Astrocyte of the spinal cord (primary cell): ENCODE data around the gene KRT75.
A peak's percentile ranks its signal among the peaks of the same experiment; 100 is the strongest.
"Not testable (repeated sequence)": the region's sequence is repeated elsewhere in the genome, so short reads cannot be mapped to it uniquely, and the experiment has no call there.

Experiments
- DNase-seq: peaks from one replicate; pipeline ENCODE4 v3.0.0; 2011; ENCODE audit warnings: low read depth, low spot score
- H3K4me3 ChIP-seq: 2 replicates; pipeline ENCODE4 v1.5.1; 2011; ENCODE audit warnings: low read depth, mild to moderate bottlenecking, low read length, moderate library complexity
- in situ Hi-C: cut with HindIII; loops from 2 replicates; pipeline ENCODE4 v1.10.0; 2017; ENCODE audit warnings: low sequenced_read_pairs
- TF ChIP-seq, protein P1 (sequence below): IDR thresholded peaks from 2 replicates; pipeline ENCODE4 v1.5.1; 2012; ENCODE audit warnings: low read depth, mild to moderate bottlenecking, low read length, inconsistent platforms

KRT75 gene

DNA sequence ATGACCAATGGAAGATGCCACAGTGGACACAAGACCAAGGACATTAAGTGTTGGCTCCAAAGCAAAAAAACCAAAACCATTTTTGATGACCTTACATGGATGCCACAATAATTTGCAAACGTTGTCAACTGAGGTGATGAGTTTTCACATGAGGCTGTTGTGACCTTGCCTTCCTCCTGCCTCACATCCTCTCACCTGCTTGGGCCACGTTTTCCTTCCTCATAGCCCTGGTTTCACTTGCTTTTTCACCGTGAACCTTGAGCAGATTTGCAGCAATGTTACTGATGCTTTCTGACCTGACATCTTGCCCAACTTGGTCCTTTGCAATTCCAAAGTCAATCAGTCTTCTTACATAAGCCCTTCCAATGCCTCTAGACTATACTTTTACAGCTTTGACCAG lies 14.1 kb upstream of the KRT75 start:
- H3K4me3 ChIP-seq, result no peak overlapping the region
- DNase-seq, result no peak
- TF ChIP-seq, protein P1, sequence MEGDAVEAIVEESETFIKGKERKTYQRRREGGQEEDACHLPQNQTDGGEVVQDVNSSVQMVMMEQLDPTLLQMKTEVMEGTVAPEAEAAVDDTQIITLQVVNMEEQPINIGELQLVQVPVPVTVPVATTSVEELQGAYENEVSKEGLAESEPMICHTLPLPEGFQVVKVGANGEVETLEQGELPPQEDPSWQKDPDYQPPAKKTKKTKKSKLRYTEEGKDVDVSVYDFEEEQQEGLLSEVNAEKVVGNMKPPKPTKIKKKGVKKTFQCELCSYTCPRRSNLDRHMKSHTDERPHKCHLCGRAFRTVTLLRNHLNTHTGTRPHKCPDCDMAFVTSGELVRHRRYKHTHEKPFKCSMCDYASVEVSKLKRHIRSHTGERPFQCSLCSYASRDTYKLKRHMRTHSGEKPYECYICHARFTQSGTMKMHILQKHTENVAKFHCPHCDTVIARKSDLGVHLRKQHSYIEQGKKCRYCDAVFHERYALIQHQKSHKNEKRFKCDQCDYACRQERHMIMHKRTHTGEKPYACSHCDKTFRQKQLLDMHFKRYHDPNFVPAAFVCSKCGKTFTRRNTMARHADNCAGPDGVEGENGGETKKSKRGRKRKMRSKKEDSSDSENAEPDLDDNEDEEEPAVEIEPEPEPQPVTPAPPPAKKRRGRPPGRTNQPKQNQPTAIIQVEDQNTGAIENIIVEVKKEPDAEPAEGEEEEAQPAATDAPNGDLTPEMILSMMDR, result no peak
- in situ Hi-C loops, result no loop called here

DNA sequence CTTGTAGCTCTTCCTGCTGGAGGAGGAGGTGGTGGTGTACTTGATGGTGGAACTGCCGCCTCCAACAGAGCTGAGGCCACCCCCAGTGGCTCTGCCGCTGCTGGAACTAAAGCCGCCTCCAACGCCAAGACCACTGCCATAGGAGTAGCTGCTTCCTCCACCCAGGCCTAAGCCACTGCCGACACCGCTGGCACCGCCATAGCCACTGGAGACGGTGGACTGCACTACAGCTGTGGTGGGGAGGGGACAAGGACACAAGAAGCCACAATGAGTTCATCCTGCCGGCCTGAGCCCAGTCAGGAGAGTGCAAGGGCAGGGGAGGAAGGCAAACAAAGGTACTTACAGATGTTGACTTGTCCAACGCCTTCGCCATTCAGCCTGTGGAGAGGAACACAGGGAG lies 13.0 kb upstream of the KRT75 start:
- in situ Hi-C loops, result not testable (repeated sequence)

DNA sequence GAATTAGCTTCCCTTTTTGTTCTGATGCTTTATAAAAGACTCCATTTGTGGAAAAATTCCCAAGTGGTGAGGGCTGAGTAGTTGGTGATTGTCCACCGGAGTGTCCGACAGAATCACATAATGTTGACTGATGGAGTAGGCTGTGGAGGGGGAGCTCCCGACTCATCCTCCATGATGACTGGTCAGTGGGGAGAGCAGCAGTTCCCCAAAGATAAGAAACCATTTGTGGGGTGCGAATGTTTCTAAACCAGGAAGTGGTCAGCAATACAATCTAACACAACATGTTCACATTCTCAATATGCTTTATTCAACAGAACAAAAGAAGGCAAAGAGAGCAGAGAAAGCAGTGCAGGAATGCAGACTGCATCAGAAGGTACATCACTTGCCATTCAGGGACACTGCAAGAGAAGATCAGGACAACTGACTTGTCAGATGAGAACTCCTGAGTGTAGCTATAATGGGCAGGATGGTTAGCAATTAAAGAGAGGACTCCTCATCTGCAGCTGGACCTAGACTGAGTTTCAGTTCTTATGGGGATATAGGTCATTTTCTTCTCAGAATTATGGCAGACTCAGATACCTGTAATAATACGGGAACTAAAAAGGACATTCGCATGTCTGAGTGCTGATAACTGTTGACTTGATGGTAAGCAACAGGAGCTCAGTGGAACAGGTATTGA lies 12.3 kb upstream of the KRT75 start:
- DNase-seq, result no peak
- H3K4me3 ChIP-seq, result no peak overlapping the region
- in situ Hi-C loops, result no loop called here
- TF ChIP-seq, protein P1, result no peak

More for the DNA sequence above, 13.0 kb upstream of the KRT75 start:
- not testable (repeated sequence) for H3K4me3 ChIP-seq, DNase-seq

DNA sequence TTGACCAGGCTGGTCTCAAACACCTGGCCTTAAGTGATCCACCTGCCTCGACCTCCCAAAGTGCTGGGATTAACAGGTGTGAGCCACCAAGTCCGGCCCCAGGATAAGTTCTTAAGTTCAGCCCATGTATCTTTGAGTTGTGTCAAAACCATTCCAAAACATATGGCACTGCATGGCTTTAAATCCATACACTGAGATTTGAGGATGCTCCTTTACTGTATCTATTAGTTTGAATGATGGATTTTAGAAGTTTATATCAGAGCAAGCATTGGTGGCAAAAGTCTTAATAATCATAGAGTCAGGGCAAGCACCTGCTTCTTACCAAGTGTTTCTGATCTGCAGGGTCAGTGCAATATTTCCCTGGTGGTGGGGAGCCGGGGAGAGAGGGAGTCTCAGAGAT lies 11.7 kb upstream of the KRT75 start:
- in situ Hi-C loops, result no loop called here

DNA sequence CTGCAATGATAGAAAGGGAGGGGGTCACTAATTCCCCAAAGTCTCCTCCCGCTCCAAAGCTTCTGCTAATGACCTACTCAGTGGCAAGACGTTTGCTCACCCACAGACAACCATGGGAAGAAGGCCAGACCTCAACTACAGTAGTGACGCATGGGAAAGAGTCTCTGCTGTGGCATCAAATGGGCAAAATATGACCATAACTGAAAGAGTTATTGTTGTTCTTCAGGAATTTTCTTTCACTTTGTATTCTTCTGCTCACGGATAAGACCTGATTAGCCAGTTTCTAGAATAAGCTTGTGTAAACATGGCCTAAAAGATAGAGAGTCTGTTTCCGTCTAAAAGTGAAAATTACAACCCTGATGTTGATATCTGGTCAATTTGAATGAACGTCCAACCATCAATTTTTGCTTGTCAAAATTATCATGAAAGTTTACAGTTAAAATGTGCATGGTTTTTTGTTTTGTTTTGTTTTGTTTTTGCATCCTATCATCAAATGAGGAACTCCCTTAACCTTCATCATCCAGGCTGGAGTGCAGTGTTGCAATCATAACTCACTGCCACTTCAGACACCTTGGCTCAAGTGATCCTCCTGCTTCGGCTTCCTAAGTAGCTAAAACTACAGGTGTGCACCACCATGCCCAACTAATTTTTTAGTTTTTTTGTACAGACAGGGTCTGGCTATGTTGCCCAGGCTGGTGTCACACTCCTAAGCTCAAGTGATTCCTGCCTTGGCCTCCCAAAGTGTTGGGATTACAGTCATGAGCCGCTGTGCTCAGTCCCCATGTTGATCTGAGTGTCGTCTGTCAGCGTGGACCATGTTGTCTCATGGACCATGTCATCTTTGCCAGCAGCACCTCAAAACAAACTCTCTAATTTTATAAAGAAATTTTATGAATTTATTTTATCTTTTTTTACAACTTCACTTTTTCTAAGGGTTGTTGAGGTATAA lies 10.8 kb upstream of the KRT75 start:
- in situ Hi-C loops, result no loop called here
- DNase-seq, result no peak
- TF ChIP-seq, protein P1, result no peak
- no peak overlapping the region for H3K4me3 ChIP-seq

More for the DNA sequence above, 11.7 kb upstream of the KRT75 start:
- H3K4me3 ChIP-seq, result no peak overlapping the region
- TF ChIP-seq, protein P1, result no peak
- no peak for DNase-seq

DNA sequence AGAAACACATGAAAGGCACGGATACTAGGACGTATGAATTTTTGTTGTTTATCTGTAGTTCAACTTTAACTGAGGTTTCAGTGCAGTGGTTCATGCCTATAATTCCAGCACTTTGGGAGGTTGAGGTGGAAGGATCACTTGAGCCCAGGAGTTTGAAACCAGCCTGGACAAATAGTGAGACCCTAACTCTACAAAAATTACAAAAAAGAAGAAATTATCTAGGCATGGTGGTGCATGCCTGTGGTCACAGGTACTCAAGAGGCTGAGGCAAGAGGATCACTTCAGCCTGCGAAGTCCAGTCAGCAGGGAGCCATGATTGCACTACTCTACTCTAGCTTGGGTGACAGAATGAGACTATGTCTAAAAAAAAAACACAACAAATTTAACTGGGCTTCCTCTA lies 9.8 kb upstream of the KRT75 start:
- TF ChIP-seq, protein P1, result no peak
- no peak overlapping the region for H3K4me3 ChIP-seq
- in situ Hi-C loops, result no loop called here
- DNase-seq, result no peak

DNA sequence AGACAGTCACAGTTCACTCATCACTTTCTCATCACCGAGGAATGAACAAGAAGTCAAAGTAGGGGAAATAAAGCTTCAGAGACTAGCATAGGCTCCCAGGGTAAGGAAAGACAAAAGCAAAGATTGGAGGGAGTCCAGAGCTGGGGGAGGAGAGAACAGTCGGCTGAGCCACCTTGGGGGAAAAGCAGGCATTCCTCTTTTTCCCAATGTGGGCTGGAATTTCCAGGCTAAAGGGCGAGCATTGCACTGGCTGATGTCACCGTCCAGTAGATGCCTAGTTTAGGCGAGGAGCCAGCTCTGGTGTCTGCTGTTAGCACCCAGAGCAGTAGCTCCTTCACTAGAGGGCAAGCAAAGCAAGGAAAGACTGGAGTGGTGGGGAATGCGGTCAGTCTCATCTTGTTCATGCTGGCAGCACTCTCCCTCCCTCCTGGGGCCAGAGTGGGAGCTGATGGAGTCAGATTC lies 8.5 kb upstream of the KRT75 start:
- in situ Hi-C loops, result no loop called here
- H3K4me3 ChIP-seq, result no peak overlapping the region
- peak; percentile 67 for DNase-seq
- TF ChIP-seq, protein P1, result peak; percentile 23
